Skin epidermis (tissue), 12 donors: ENCODE data around the gene ZNF414.
A peak's percentile ranks its signal among the peaks of the same experiment; 100 is the strongest.

ENCODE experiments used
- H3K27ac ChIP-seq, 21 experiments: fragments of 200-600 bp; sonication (generic) in 11 of 21; one replicate each; pipeline ENCODE4 v1.5.0; 2020; ENCODE audit warnings: mild to moderate bottlenecking in 3 of 21, inconsistent platforms in 2 of 21, moderate library complexity in 2 of 21
- H3K4me3 ChIP-seq, 7 experiments: fragments of 200-600 bp; sonication (generic) in 2 of 7; one replicate each; pipeline ENCODE4 v1.5.0; 2020; ENCODE audit warnings: inconsistent platforms in 2 of 7, mild to moderate bottlenecking in 2 of 7, moderate library complexity in 1 of 7

The ZNF414 gene

DNA sequence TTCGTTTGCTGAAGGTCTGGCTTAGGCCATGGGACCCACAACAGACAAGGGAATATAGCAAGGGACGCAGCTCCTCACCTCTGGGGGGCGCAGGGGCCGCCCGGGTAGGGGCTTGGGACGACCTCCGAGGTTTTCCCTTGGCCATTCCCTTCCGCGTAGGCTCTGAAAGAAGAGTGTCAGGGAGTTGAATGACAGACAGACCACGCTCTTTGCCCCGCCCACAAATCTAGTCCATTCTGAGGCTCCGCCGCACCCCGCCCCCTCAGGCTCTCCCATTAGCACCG, 11.4 kb upstream of the ZNF414 start:
- Histone ChIP-seq H3K4me3 (peak overlapping the region in 6 of 7 experiments; percentile 2 to 36 (median 26)), H3K27ac (peak overlapping the region in 18 of 21 experiments; percentile 53 to 86 (median 76))

DNA sequence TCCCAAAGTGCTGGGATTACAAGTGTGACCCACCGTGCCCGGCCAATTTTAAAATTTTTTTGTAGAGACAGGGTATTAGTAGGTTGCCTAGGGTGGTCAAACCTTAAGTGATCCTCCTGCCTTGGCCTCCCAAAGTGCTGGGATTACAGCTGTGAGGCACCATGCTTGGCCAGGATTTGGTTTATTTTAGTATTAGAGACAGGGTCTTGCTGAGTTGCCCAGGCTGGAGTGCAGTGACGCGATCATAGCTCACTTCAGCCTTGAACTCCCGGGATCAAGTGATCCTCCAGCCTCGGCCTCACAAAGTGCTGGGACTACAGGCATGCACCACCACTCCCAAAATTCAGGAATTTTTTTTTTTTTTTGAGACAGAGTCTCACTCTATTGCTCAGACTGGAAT, 5.4 kb upstream of the ZNF414 start:
- Histone ChIP-seq H3K27ac (peak overlapping the region in 4 of 21 experiments; percentile 35 to 100 (median 94)), H3K4me3 (no peak overlapping the region)

DNA sequence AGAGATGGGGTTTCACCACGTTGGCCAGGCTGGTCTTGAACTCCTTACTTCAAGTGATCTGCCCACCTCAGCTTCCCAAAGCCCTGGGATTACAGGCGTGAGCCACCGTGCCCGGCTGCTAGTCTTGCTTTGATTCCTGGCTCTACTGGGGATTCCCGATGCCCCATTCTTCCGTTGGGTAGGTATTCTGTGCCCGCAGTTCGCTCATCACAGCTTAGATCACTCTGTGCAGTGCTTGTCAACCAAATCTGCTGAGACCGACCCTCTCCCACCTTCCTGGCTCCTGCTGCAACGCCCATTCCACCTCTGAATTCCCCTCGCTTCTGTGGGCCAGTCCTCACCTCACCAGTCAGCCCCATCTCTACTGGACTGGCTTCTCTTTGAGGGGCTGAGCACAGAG, 4.6 kb upstream of the ZNF414 start:
- peak overlapping the region in 18 of 21 experiments; percentile 7 to 100 (median 72) for H3K27ac ChIP-seq
- H3K4me3 ChIP-seq = no peak overlapping the region

- Histone ChIP-seq H3K4me3 (no peak overlapping the region), H3K27ac (peak overlapping the region in 20 of 21 experiments; percentile 7 to 100 (median 66))
These were observed 3.8 kb upstream of the ZNF414 start for GRCh38 chr19:8517551-8518442.

GRCh38 chr19:8515317-8515716, 1.4 kb upstream of the ZNF414 start:
- peak overlapping the region in 7 of 21 experiments; percentile 31 to 100 (median 99) for H3K27ac ChIP-seq

DNA sequence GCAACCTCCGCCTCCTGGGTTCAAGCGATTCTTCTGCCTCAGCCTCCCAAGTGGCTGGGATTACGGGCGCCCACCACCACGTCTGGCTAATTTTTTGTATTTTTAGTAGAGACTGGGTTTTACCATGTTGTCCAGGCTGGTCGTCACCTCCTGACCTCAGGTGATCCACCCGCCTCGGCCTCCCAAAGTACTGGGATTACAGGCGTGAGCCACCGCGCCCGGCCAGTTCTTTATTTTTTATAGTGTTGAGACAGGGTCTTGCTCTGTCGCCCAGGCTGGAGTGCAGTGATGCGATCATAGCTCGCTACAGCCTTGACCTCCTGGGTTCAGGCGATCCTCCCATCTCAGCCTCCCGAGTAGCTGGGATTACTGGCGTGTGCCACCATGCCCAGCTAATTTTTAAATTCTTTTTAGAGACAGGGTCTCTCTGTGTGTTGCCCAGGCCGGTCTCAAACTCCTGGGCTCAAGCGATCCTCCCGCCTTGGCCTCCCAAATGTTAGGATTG, 590 bp upstream of the ZNF414 start:
- Histone ChIP-seq H3K4me3 (peak overlapping the region; percentile 47 to 86 (median 52)), H3K27ac (peak overlapping the region in 20 of 21 experiments; percentile 96 to 100 (median 100))

More at GRCh38 chr19:8515317-8515716, 1.4 kb upstream of the ZNF414 start:
- H3K4me3 ChIP-seq = no peak overlapping the region

GRCh38 chr19:8513036-8513686, 806 bp downstream of the ZNF414 start:
- Histone ChIP-seq H3K4me3 (peak overlapping the region; percentile 47 to 86 (median 52)), H3K27ac (peak overlapping the region in 20 of 21 experiments; percentile 96 to 100 (median 100))

GRCh38 chr19:8512115-8512967, 1.6 kb downstream of the ZNF414 start:
- Histone ChIP-seq H3K27ac (peak overlapping the region in 20 of 21 experiments; percentile 0 to 100 (median 99)), H3K4me3 (peak overlapping the region in 5 of 7 experiments; percentile 5 to 43 (median 21))

- H3K4me3 ChIP-seq = peak overlapping the region in 6 of 7 experiments; percentile 5 to 43 (median 22)
- H3K27ac ChIP-seq = peak overlapping the region in 18 of 21 experiments; percentile 0 to 100 (median 99)
These were observed 2.3 kb downstream of the ZNF414 start for GRCh38 chr19:8511573-8512101.

- Histone ChIP-seq H3K4me3 (peak overlapping the region in 3 of 7 experiments; percentile 22 to 43 (median 32)), H3K27ac (no peak overlapping the region)
These were observed 3.3 kb downstream of the ZNF414 start for GRCh38 chr19:8510589-8511115.

GRCh38 chr19:8506402-8506957, 7.5 kb downstream of the ZNF414 start:
- H3K27ac ChIP-seq = peak overlapping the region in 10 of 21 experiments; percentile 6 to 83 (median 48)
- H3K4me3 ChIP-seq = peak overlapping the region; percentile 35 to 58 (median 42)

DNA sequence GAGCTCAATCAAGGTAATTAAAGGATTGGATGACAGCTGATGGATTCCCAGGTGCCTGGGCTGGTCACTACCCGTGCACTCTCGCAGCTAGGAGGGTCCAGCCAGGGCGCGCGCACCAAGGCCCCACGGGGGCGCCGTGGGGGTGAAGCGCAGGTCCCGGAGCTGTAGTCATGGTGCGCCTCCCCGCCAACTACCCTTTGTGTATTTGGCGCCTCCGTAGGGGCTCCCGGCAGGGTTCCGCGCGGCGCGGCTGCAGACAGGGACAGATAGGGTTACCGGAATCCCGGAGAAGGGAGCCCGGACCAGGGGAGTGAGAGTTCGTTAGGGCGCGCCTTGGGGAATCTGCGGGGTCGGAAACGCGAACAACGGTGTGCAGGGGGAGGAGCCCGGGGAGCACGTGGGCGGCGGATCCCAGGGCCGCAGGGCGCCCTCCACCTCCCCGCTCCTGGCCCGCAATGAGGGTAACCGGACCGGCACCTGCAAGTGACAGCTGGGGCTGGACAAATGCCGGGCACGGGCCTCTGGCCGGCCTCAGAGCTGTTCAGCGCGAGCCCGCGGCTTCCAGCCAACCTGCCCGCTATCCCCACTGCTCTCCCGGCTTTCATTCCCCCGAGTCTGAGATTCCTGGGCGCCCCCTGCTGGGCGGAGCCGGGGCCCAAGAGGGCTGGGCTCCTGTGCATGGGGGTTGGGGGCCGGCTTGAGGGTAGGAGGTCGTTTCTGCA, 8.1 kb downstream of the ZNF414 start:
- Histone ChIP-seq H3K27ac (peak overlapping the region in 11 of 21 experiments; percentile 6 to 83 (median 47)), H3K4me3 (peak overlapping the region; percentile 35 to 58 (median 42))

GRCh38 chr19:8504919-8505318, 9.0 kb downstream of the ZNF414 start:
- Histone ChIP-seq H3K27ac (no peak overlapping the region), H3K4me3 (no peak overlapping the region)

GRCh38 chr19:8504171-8504570, 9.8 kb downstream of the ZNF414 start:
- H3K4me3 ChIP-seq = no peak overlapping the region
- no peak overlapping the region for H3K27ac ChIP-seq

DNA sequence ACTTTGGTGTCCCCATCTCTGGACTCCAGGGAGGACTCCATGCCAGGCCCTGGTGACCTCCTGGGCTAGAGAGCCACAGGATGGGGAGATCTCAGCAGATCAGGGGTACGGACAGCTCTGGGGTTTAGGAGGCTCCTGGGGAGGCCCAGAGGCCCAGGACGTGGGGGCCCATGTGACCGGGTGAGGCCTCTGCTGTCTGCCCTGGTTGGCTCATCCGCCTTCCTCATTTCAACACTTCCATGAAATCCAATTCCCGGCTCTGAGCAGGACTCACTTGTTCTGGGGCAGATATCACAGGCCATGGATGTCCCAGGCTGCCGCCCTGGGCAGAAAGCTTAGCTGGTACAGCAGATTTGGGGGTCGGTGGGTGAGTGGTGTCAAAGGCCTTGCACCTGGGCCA, 10.5 kb downstream of the ZNF414 start:
- H3K27ac ChIP-seq = no peak overlapping the region
- no peak overlapping the region for H3K4me3 ChIP-seq

- Histone ChIP-seq H3K4me3 (peak overlapping the region in 1 of 7 experiments; percentile 1), H3K27ac (peak overlapping the region in 4 of 21 experiments; percentile 20 to 61 (median 54))
These were observed 12.0 kb downstream of the ZNF414 start for GRCh38 chr19:8501981-8502380.

GRCh38 chr19:8501516-8501915, 12.5 kb downstream of the ZNF414 start:
- peak overlapping the region in 3 of 21 experiments; percentile 20 to 61 (median 51) for H3K27ac ChIP-seq

DNA sequence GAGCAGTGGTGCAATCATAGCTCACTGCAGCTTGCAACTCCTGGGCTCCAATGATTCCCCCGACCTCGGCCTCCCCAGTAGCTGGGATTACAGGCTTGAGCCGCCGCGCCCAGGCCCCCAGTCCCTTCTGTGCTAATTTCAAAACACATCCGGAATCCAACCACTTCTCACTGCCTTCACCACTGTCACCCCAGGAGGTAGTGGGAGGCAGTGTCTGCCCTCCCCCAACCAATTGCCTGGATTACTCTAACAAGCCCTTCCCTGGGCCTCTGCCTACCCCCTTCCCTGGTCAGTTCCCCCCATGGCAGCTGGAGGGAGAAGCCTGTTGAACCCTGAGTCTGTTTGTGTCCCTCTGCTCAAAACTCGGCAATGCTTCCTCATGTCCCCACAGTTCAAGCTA, 13.8 kb downstream of the ZNF414 start:
- H3K4me3 ChIP-seq = peak overlapping the region in 1 of 7 experiments; percentile 1

More at GRCh38 chr19:8501516-8501915, 12.5 kb downstream of the ZNF414 start:
- peak overlapping the region in 1 of 7 experiments; percentile 1 for H3K4me3 ChIP-seq

More for the DNA sequence above, 13.8 kb downstream of the ZNF414 start:
- H3K27ac ChIP-seq = peak overlapping the region in 3 of 21 experiments; percentile 3 to 42 (median 17)
